ENCODE results near the gene PPP1R3G. TPM values are rescaled to one million over a fixed set of nuclear protein-coding genes. Genes with fewer than 3 reads are reported as not detected.
A peak's percentile ranks its signal among the peaks of the same experiment; 100 is the strongest.

Gene PPP1R3G
- total and polyA plus RNA-seq, 2 of the 13 experiments (the other 11 are each of a cell fraction or from before 2014, with no cell fraction given) = 1.2 to 1.3 TPM

GRCh38 chr6:5050009-5050408, 35.1 kb upstream of the PPP1R3G start:
- H3K36me3 ChIP-seq (replicated peaks in 1 of 2; ENCODE audit: control insufficient read depth in 1 of 2, insufficient read depth in 2 of 2, low read length in 2 of 2) = no peaks in the 10 kb centered on the region
- DNase-seq (ENCODE audit: low spot score) (no peak), FAIRE-seq (no peak), ATAC-seq (no peak)
- in situ Hi-C loops (cut with HindIII; ENCODE audit: extremely low pct_ligation_motif_present, low pct_unique_long_range_greater_than_20kb) = loop anchor here (10.0 kb wide), 1 partner anchor 335 kb away; no protein-coding TSS in a partner anchor
- H3K27ac ChIP-seq (ENCODE audit: extremely low read length, insufficient read depth, low read length) = no peak overlapping the region
- no peak overlapping the region for H3K4me2 ChIP-seq (ENCODE audit: low read depth, low read length)
- H3K9me3 ChIP-seq (ENCODE audit: low read length) = peaks cover 21% of the 10 kb centered on the region
- no peaks in the 10 kb centered on the region for H3K4me1 ChIP-seq (ENCODE audit: insufficient read depth, low read length)
- intact Hi-C loops (cut with micrococcal nuclease; ENCODE audit: unreplicated experiment) = no loop called here
- 92% methylated on average over 2 of the region's 2 CpGs for WGBS (ENCODE audit: low lambda C conversion rate)
- no peaks in the 10 kb centered on the region for H3K79me2 ChIP-seq (ENCODE audit: insufficient read depth, low read length)
- H3K4me3 ChIP-seq (replicated peaks in 1 of 3; ENCODE audit: insufficient read depth in 1 of 3, low read depth in 2 of 3, low read length in 3 of 3) = no peak overlapping the region
- no peak for TF ChIP-seq ARNT2 (CRISPR knock-in tag; IDR thresholded peaks at IDR 0.05; ENCODE audit: low read depth)
- ChIA-PET CTCF (ENCODE audit: low intra/inter-chr PET ratio, low total read pairs) (no interaction called here), POLR2A (no interaction called here)
- BruUV-seq (replicated peaks) = no TSS peak
- no peak overlapping the region for H2AFZ ChIP-seq (ENCODE audit: low read length)
- H3K27me3 ChIP-seq (ENCODE audit: control insufficient read depth in 1 of 2, insufficient read depth in 2 of 2, low read length in 2 of 2) = no peaks in the 10 kb centered on the region
- H3K9ac ChIP-seq (ENCODE audit: insufficient read depth, low read depth, low read length) = no peak overlapping the region
- no peaks in the 10 kb centered on the region for H4K20me1 ChIP-seq (ENCODE audit: insufficient read depth, low read length)

GRCh38 chr6:5051394-5051793, 33.7 kb upstream of the PPP1R3G start:
- Histone ChIP-seq H3K27ac (ENCODE audit: extremely low read length, insufficient read depth, low read length) (no peak overlapping the region), H3K4me1 (ENCODE audit: insufficient read depth, low read length) (no peaks in the 10 kb centered on the region), H3K4me2 (ENCODE audit: low read depth, low read length) (no peak overlapping the region), H3K4me3 (replicated peaks in 1 of 3; ENCODE audit: insufficient read depth in 1 of 3, low read depth in 2 of 3, low read length in 3 of 3) (no peak overlapping the region), H3K27me3 (ENCODE audit: control insufficient read depth in 1 of 2, insufficient read depth in 2 of 2, low read length in 2 of 2) (no peaks in the 10 kb centered on the region), H4K20me1 (ENCODE audit: insufficient read depth, low read length) (no peaks in the 10 kb centered on the region), H3K79me2 (ENCODE audit: insufficient read depth, low read length) (no peaks in the 10 kb centered on the region), H3K9me3 (ENCODE audit: low read length) (peaks cover 21% of the 10 kb centered on the region), H3K36me3 (replicated peaks in 1 of 2; ENCODE audit: control insufficient read depth in 1 of 2, insufficient read depth in 2 of 2, low read length in 2 of 2) (no peaks in the 10 kb centered on the region), H3K9ac (ENCODE audit: insufficient read depth, low read depth, low read length) (no peak overlapping the region), H2AFZ (ENCODE audit: low read length) (no peak overlapping the region)
- ChIA-PET CTCF (ENCODE audit: low intra/inter-chr PET ratio, low total read pairs) (no interaction called here), POLR2A (no interaction called here)
- TF ChIP-seq MED8 (CRISPR knock-in tag; IDR thresholded peaks at IDR 0.05; ENCODE audit: insufficient replicate concordance) (no peak), ZNF337 (CRISPR knock-in tag; IDR thresholded peaks at IDR 0.05; ENCODE audit: borderline replicate concordance, low read depth) (peak; percentile 90; the same call in 1 of the 2 replicates)
- DNase-seq (ENCODE audit: low spot score) (no peak), FAIRE-seq (no peak), ATAC-seq (no peak)
- intact Hi-C loops (cut with micrococcal nuclease; ENCODE audit: unreplicated experiment) (no loop called here), in situ Hi-C loops (cut with HindIII; ENCODE audit: extremely low pct_ligation_motif_present, low pct_unique_long_range_greater_than_20kb) (loop anchor here (10.0 kb wide), 1 partner anchor 333 kb away; no protein-coding TSS in a partner anchor)
- WGBS (ENCODE audit: low lambda C conversion rate) = 33% methylated on average over 1 of the region's 1 CpG
- BruUV-seq (replicated peaks) = no TSS peak
